GM18861 (cell line): ENCODE measurements around the gene MRPL40.

ENCODE experiments used
- ATAC-seq: cut with Tn5 transposase; IDR thresholded peaks from one replicate; pipeline ENCODE4 v1.9.1; 2021; ENCODE audit not compliant: unreplicated experiment

The MRPL40 gene

GRCh38 chr22:19480789-19481188 is 48.4 kb downstream of the MRPL40 start:
- no peak for ATAC-seq

- no peak for ATAC-seq
These were observed 50.0 kb downstream of the MRPL40 start for GRCh38 chr22:19482297-19482696.

- ATAC-seq, result no peak
These were observed 51.3 kb downstream of the MRPL40 start for GRCh38 chr22:19483481-19484244.
